ENCODE measurements around the gene TMOD3. TPM values are rescaled to one million over a fixed set of nuclear protein-coding genes. Genes with fewer than 3 reads are reported as not detected.

Gene TMOD3
- total and polyA plus RNA-seq, 2 experiments from 2014 or later = 26.1 to 29.9 TPM

GRCh38 chr15:51947124-51947523 is 117.7 kb downstream of the TMOD3 start:
- Mint-ChIP-seq H3K27me3 (ENCODE audit: insufficient read depth, low read depth, poor library complexity) (peaks cover 3% of the 10 kb centered on the region), H3K36me3 (ENCODE audit: low read depth) (peaks cover 75% of the 10 kb centered on the region), H3K4me1 (peaks cover 4% of the 10 kb centered on the region; the same call in 2 of the 3 replicates), H3K27ac (no peak overlapping the region), H3K9me3 (no peaks in the 10 kb centered on the region), H3K4me3 (no peak overlapping the region)
- no peaks in the 10 kb centered on the region for H3F3A ChIP-seq (replicated peaks; ENCODE audit: low read depth)
- H3K9me2 ChIP-seq (ENCODE audit: insufficient read depth) = no peaks in the 10 kb centered on the region
- H3K36me3 ChIP-seq (ENCODE audit: insufficient read depth) = peaks cover 51% of the 10 kb centered on the region
- ATAC-seq (no peak), DNase-seq (ENCODE audit: low spot score) (no peak)
- no peaks in the 10 kb centered on the region for H3K4me1 ChIP-seq (ENCODE audit: insufficient read depth)
- H3K27me3 ChIP-seq (ENCODE audit: insufficient read depth) = no peaks in the 10 kb centered on the region
- no peak overlapping the region for H3K4me2 ChIP-seq
- H2AFZ ChIP-seq = no peak overlapping the region
- H3K27ac ChIP-seq (ENCODE audit: low read depth) = no peak overlapping the region
- peaks cover 6% of the 10 kb centered on the region; the same call in 1 of the 2 replicates for H3K79me2 ChIP-seq (replicated peaks; ENCODE audit: insufficient read depth)
- H4K20me1 ChIP-seq (replicated peaks; ENCODE audit: insufficient read depth) = no peaks in the 10 kb centered on the region; the same call in none of the 2 replicates
- H3K4me3 ChIP-seq = no peak overlapping the region
- TF ChIP-seq POLR2AphosphoS5 (IDR thresholded peaks at IDR 0.05; ENCODE audit: low read depth) (no peak), ZNF331 (CRISPR knock-in tag; IDR thresholded peaks at IDR 0.05; ENCODE audit: low read depth) (no peak), EZH2 (IDR thresholded peaks at IDR 0.05; ENCODE audit: low read depth, unreplicated experiment) (no peak), ZNF114 (CRISPR knock-in tag; IDR thresholded peaks at IDR 0.05) (no peak), CREB1 (CRISPR knock-in tag; IDR thresholded peaks at IDR 0.05; ENCODE audit: low read depth) (no peak), NANOG (IDR thresholded peaks at IDR 0.05; ENCODE audit: borderline replicate concordance) (no peak), ZNF462 (CRISPR knock-in tag; IDR thresholded peaks at IDR 0.05) (no peak), REST (IDR thresholded peaks at IDR 0.05; ENCODE audit: unreplicated experiment) (no peak), EZH2phosphoT487 (IDR thresholded peaks at IDR 0.05; ENCODE audit: unreplicated experiment) (no peak), CTCF (conservative IDR thresholded peaks at IDR 0.05; ENCODE audit: low read depth in 2 of 2) (no peak), STAT1 (IDR thresholded peaks at IDR 0.05; ENCODE audit: unreplicated experiment) (no peak)

All from GM23338 (cell line).